K562 (cell line): ENCODE data around the gene DLL4.

Experiments
- BRD9 ChIP-seq: fragments of 450-650 bp; IDR thresholded peaks from 2 replicates; pipeline ENCODE4 v1.6.1; 2018; ENCODE audit warnings: low read depth; ENCODE audit not compliant: partially characterized antibody
- SIN3B ChIP-seq: fragments of 450-650 bp; IDR thresholded peaks from 2 replicates; pipeline ENCODE4 v1.6.1; 2017; ENCODE audit warnings: low read depth, mild to moderate bottlenecking, moderate library complexity
- ZNF239 ChIP-seq: fragments of 250-450 bp; sonication (Bioruptor Pico); IDR thresholded peaks from 2 replicates; pipeline ENCODE4 v1.4.0; 2020; ENCODE audit warnings: mild to moderate bottlenecking
- TF ChIP-seq, protein P1 (sequence below): sonication (generic); formaldehyde crosslinking; IDR thresholded peaks from 2 replicates; pipeline ENCODE4 v1.8.1; 2023; ENCODE audit warnings: mild to moderate bottlenecking, missing genetic modification reagents, moderate library complexity

DNA sequence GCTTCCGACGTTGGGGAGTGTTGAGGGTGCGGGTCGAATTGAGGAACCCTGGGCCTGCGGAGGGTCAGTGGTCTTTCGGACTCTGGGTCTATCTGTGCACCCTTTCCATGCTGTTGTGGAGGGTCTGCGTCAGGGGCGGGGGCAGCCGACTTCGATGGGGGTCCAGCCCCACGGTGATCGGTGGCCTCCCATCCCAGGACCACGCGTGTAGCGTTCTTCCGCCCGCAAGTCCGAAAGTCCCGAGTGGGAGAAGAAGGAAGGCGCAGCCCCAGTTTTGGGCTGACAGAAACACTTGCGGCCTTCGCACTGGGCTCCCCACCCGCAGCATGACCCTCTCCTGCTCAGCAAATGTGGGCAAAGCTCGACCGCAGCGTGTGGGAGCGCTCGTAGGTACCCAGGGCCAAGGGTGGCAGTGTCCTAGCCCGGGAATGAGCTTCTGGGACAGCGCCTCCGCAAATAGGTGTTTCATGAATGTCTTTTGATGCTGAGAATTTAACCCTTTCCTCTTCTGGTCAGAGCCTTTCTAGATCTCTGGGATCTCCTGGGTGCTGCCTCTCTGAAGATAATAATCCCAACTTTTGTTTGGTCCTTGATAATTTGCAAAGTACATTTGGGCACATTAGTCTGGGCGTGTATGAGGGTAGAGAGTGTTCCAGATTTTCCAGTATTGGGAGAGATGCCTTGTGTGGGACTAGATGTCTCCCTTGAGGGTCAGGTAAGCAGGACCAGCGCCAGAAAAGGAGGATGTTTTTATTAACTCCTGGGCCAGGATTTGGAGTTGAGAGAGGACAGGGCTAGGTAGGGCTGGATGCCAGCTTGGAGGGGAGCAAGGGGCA lies 2.3 kb upstream of the DLL4 start:
- TF ChIP-seq ZNF239 (CRISPR knock-in tag) (no peak), SIN3B (no peak), BRD9 (no peak)
- TF ChIP-seq, protein P1, sequence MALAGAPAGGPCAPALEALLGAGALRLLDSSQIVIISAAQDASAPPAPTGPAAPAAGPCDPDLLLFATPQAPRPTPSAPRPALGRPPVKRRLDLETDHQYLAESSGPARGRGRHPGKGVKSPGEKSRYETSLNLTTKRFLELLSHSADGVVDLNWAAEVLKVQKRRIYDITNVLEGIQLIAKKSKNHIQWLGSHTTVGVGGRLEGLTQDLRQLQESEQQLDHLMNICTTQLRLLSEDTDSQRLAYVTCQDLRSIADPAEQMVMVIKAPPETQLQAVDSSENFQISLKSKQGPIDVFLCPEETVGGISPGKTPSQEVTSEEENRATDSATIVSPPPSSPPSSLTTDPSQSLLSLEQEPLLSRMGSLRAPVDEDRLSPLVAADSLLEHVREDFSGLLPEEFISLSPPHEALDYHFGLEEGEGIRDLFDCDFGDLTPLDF (CRISPR knock-in tag) = no peak
